ENCODE measurements around the gene GRN. TPM values are rescaled to one million over a fixed set of nuclear protein-coding genes. Genes with fewer than 3 reads are reported as not detected.

GRN gene
- total RNA-seq, 1 experiment from 2014 or later = 127 TPM

- Histone ChIP-seq H4K91ac (ENCODE audit: insufficient read length, low read depth, low read length) (no peak overlapping the region), H2BK120ac (ENCODE audit: low read depth, low read length, poor library complexity, severe bottlenecking) (no peak overlapping the region), H3K4me1 (ENCODE audit: insufficient read depth, low read length) (no peaks in the 10 kb centered on the region; the same call in 1 of the 2 replicates), H3K18ac (ENCODE audit: insufficient read length, low read depth, low read length) (no peak overlapping the region), H3K27ac (ENCODE audit: insufficient read length, low read depth, low read length) (no peak overlapping the region), H3K56ac (ENCODE audit: insufficient read length, low read depth, low read length) (no peak overlapping the region), H2AFZ (ENCODE audit: low read length) (no peak overlapping the region), H3K14ac (ENCODE audit: insufficient read depth, low read length) (no peak overlapping the region), H4K5ac (ENCODE audit: insufficient read length, low read depth, low read length) (no peak overlapping the region), H3K27me3 (ENCODE audit: insufficient read depth, low read length) (peaks cover 14% of the 10 kb centered on the region; the same call in 1 of the 2 replicates), H3T11ph (ENCODE audit: low read length) (no peak overlapping the region), H2BK12ac (ENCODE audit: insufficient read length, low read depth, low read length) (no peak overlapping the region), H3K23me2 (ENCODE audit: insufficient read length, low read depth, low read length, poor library complexity, severe bottlenecking) (peaks cover 16% of the 10 kb centered on the region), H3K9ac (ENCODE audit: extremely low read depth, insufficient read length, low read length) (no peak overlapping the region), H2BK5ac (ENCODE audit: insufficient read length, low read length) (no peak overlapping the region), H4K20me1 (ENCODE audit: control insufficient read depth, insufficient read depth, insufficient read length) (no peaks in the 10 kb centered on the region), H3K9me3 (ENCODE audit: control insufficient read depth, low read depth, low read length) (no peaks in the 10 kb centered on the region), H3K4me2 (ENCODE audit: insufficient read depth, insufficient read length, low read length) (no peak overlapping the region), H4K8ac (replicated peaks; ENCODE audit: insufficient read length, low read depth, low read length) (no peak overlapping the region), H2AK5ac (ENCODE audit: insufficient read length, low read length) (no peak overlapping the region), H3K79me1 (ENCODE audit: insufficient read depth, low read depth, low read length, poor library complexity, severe bottlenecking) (no peaks in the 10 kb centered on the region), H3K4ac (ENCODE audit: low read depth, low read length) (no peak overlapping the region), H2BK15ac (ENCODE audit: low read depth, low read length) (no peak overlapping the region), H3K23ac (ENCODE audit: insufficient read length, low read depth, low read length) (no peak overlapping the region), H3K79me2 (ENCODE audit: insufficient read depth, low read length) (no peaks in the 10 kb centered on the region), H2BK20ac (ENCODE audit: low read depth, low read length, poor library complexity, severe bottlenecking) (no peak overlapping the region)
- no peak for TF ChIP-seq CTCF (conservative IDR thresholded peaks at IDR 0.05)
- no peak for DNase-seq
- WGBS (ENCODE audit: extremely low coverage, insufficient read length, low lambda C conversion rate) = no CpG with 5 or more reads among the region's 16 CpGs
- H3K4me1 Mint-ChIP-seq = peaks cover 11 to 20% of the 10 kb centered on the region in 2 experiments
- H3K9me3 Mint-ChIP-seq = no peaks in the 10 kb centered on the region
- peak overlapping the region in 1 of 2 experiments; percentile 12; a peak in 1 of 5 replicates for H3K4me3 Mint-ChIP-seq
- no peak overlapping the region for H3K27ac Mint-ChIP-seq
- peaks cover 53% of the 10 kb centered on the region for H3K27me3 Mint-ChIP-seq (ENCODE audit: low read depth)
- no peaks in the 10 kb centered on the region for H3K36me3 Mint-ChIP-seq (ENCODE audit: insufficient read depth in 1 of 3, low read depth in 3 of 3)
Observed at GRCh38 chr17:44383861-44384260, 38.8 kb downstream of the GRN start.

Data from H9 (cell line).